GM21528 (cell line): Measurements from ENCODE around the gene TUBGCP2.
A peak's percentile ranks its signal among the peaks of the same experiment; 100 is the strongest.

Experiments
- ATAC-seq: cut with Tn5 transposase; IDR thresholded peaks from one replicate; pipeline ENCODE4 v1.9.1; 2021; ENCODE audit warnings: mild to moderate bottlenecking, moderate library complexity; ENCODE audit not compliant: unreplicated experiment, low FRiP score

Gene TUBGCP2

GRCh38 chr10:133281628-133282372 lies 26.9 kb downstream of the TUBGCP2 start:
- no peak for ATAC-seq

GRCh38 chr10:133281084-133281483 lies 27.6 kb downstream of the TUBGCP2 start:
- ATAC-seq: no peak

GRCh38 chr10:133280391-133281059 lies 28.1 kb downstream of the TUBGCP2 start:
- ATAC-seq: no peak

- no peak for ATAC-seq
Measured at GRCh38 chr10:133279326-133280226, 29.1 kb downstream of the TUBGCP2 start.

- no peak for ATAC-seq
Measured at GRCh38 chr10:133278577-133279265, 30.0 kb downstream of the TUBGCP2 start.

GRCh38 chr10:133277993-133278576 lies 30.6 kb downstream of the TUBGCP2 start:
- no peak for ATAC-seq

GRCh38 chr10:133277277-133277992 lies 31.2 kb downstream of the TUBGCP2 start:
- no peak for ATAC-seq

- peak; percentile 47 for ATAC-seq
Measured at GRCh38 chr10:133276435-133277201, 32.1 kb downstream of the TUBGCP2 start, which contains the start of gene ADAM8. Gene ADAM8 (minus strand): TSS chr10:133276868. CDS start chr10:133276817, 51 bp downstream.

- ATAC-seq: no peak
Measured at GRCh38 chr10:133276100-133276434, 32.6 kb downstream of the TUBGCP2 start.

- ATAC-seq: peak; percentile 37
Measured at GRCh38 chr10:133275684-133276092, 33.0 kb downstream of the TUBGCP2 start.

- peak; percentile 50 for ATAC-seq
Measured at GRCh38 chr10:133274751-133275683, 33.7 kb downstream of the TUBGCP2 start.

- no peak for ATAC-seq
Measured at GRCh38 chr10:133273534-133274143, 35.0 kb downstream of the TUBGCP2 start.

- ATAC-seq: no peak
Measured at GRCh38 chr10:133272964-133273420, 35.7 kb downstream of the TUBGCP2 start.

- no peak for ATAC-seq
Measured at GRCh38 chr10:133272301-133272963, 36.2 kb downstream of the TUBGCP2 start.

- no peak for ATAC-seq
Measured at GRCh38 chr10:133271521-133272300, 37.0 kb downstream of the TUBGCP2 start.

GRCh38 chr10:133270773-133271297 lies 37.8 kb downstream of the TUBGCP2 start:
- no peak for ATAC-seq
